ENCODE data around the gene SENP5. TPM values are rescaled to one million over a fixed set of nuclear protein-coding genes. Genes with fewer than 3 reads are reported as not detected.

SENP5 gene
- total and polyA plus RNA-seq, 9 of the 15 experiments (the other 6 are each of a cell fraction or from before 2014, with no cell fraction given) = 18.3 to 59.7 (median 35.8) TPM

- TF ChIP-seq ZBTB40 (IDR thresholded peaks at IDR 0.05) (0 out of 2 replicates have a peak, but pooled peaks have one; percentile 33), ZBTB40 (CRISPR knock-in tag; IDR thresholded peaks at IDR 0.05) (no peak), MEIS2 (IDR thresholded peaks at IDR 0.05; ENCODE audit: partially characterized antibody) (no peak), ZNF384 (IDR thresholded peaks at IDR 0.05; ENCODE audit: low read depth, low read length) (no peak), YBX1 (IDR thresholded peaks at IDR 0.05) (no peak), ZNF280A (IDR thresholded peaks at IDR 0.05; ENCODE audit: low read depth, partially characterized antibody) (no peak), PCBP1 (IDR thresholded peaks at IDR 0.05; ENCODE audit: low read depth, low read length, poor library complexity, severe bottlenecking) (no peak), AFF1 (IDR thresholded peaks at IDR 0.05; ENCODE audit: low read depth in 1 of 2, partially characterized antibody in 2 of 2) (no peak), BRD4 (IDR thresholded peaks at IDR 0.05) (no peak; the same call in 1 of the 2 replicates), CXXC5 (CRISPR knock-in tag; IDR thresholded peaks at IDR 0.05) (no peak; the same call in 1 of the 2 replicates), SREBF1 (IDR thresholded peaks at IDR 0.05; ENCODE audit: borderline replicate concordance, low read depth, low read length) (no peak), ZNF354B (CRISPR knock-in tag; IDR thresholded peaks at IDR 0.05) (no peak), MYNN (IDR thresholded peaks at IDR 0.05) (no peak), MYNN (CRISPR knock-in tag; IDR thresholded peaks at IDR 0.05) (no peak)
Observed at GRCh38 chr3:196969134-196969659, 101.5 kb downstream of the SENP5 start (continued).

All from K562 (cell line).